ENCODE measurements around the gene PDE2A.

PDE2A gene

DNA sequence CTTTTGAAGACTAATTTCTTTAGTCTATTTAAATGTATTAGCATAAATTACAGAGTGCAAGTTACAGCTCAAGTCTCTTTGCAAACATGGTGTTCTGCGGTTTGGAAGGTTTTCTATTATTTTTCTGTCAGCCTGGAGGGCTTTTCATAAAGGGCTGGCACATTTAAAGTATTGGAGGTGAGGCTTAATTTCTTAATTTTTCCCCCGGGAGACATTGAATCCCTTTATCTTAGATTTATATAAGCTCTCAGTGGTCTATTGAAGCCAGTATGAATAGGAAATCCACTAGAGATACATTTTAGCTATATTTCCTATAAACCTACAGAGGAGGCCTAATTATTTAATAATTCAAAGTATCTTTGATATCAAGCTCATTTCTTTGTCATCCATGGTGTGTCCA, 137.2 kb downstream of the PDE2A start:
- no peak for DNase-seq

- DNase-seq = no peak
Observed at GRCh38 chr11:72535194-72535547, 139.1 kb downstream of the PDE2A start.

DNA sequence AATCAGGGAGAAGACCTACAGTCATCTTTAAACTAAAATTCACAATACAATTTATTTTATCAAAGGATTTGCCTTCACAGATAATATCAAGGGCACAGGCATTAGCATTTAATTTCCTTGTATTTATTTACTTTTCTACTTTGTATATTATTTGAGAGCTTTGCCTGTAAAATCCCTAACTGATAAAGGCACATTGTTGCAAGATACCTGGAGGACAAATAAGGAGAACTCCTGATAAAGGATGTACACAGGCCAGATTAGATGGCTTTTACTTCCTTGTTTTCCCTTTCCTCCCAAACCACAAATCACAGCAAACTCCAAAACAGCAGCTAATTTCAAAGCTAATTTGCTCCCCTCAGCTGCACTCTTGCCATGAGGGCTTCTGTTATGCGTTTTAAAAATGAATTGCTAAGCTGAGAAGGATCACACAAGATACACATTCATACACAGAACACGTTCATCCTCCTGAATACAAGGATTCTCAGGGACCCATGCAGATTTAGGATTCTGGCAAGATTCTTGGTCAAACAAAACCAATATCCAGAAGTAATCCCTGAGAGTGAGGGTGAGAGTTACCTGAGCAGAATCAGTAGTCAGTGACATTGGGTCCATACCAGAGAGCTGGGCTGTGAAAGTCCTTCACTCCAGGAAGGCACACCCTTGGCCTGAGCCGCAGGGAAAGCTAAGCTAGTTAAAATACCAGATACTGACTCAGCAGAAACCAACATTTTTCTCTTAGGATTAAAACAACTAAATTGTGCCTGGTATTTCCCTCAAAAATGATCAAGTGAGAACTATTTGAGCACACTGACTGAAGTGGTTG, 139.6 kb downstream of the PDE2A start:
- no peak for DNase-seq

GRCh38 chr11:72529068-72529467, 145.2 kb downstream of the PDE2A start:
- no peak for DNase-seq

- no peak for DNase-seq
Observed at GRCh38 chr11:72528121-72528520, 146.1 kb downstream of the PDE2A start.

Data from CD4-positive, alpha-beta T cell treated with Interleukin-6 for 4 hours (primary cell).